MM.1S (cell line): ENCODE measurements around the gene CTNNA2.

Experiments used
- DNase-seq: peaks from one replicate; pipeline ENCODE4 v3.0.0-alpha.2; 2015
- H2AFZ ChIP-seq: fragments of 300-600 bp; sonication (generic); 2 replicates; pipeline ENCODE4 v1.6.0; 2016; ENCODE audit warnings: antibody characterized with exemption, low read length
- H3F3A ChIP-seq: fragments of 300-600 bp; sonication (generic); 2 replicates; pipeline ENCODE4 v1.6.1; 2016; ENCODE audit warnings: mild to moderate bottlenecking, antibody characterized with exemption, low read length, moderate library complexity, mixed read lengths; ENCODE audit not compliant: insufficient read depth
- H3K27ac ChIP-seq: fragments of 300-600 bp; sonication (generic); 2 replicates; pipeline ENCODE4 v1.5.1; 2016; ENCODE audit warnings: mild to moderate bottlenecking, low read length
- H3K27me3 ChIP-seq: fragments of 300-600 bp; sonication (generic); replicated peaks from 2 replicates; pipeline ENCODE4 v1.6.0; 2016; ENCODE audit warnings: low read length; ENCODE audit not compliant: insufficient read depth
- H3K36me3 ChIP-seq: fragments of 300-600 bp; sonication (generic); replicated peaks from 2 replicates; pipeline ENCODE4 v1.6.1; 2016; ENCODE audit warnings: mild to moderate bottlenecking, low read length, mixed read lengths; ENCODE audit not compliant: insufficient read depth
- H3K4me1 ChIP-seq: fragments of 300-600 bp; sonication (generic); 2 replicates; pipeline ENCODE4 v1.6.1; 2016; ENCODE audit warnings: low read length, mixed read lengths
- H3K4me2 ChIP-seq: fragments of 300-600 bp; sonication (generic); 2 replicates; pipeline ENCODE4 v1.6.0; 2016; ENCODE audit warnings: low read depth, low read length
- H3K4me3 ChIP-seq: fragments of 300-600 bp; sonication (generic); 2 replicates; pipeline ENCODE4 v1.5.1; 2016; ENCODE audit warnings: low read length, mixed read lengths
- H3K79me2 ChIP-seq: fragments of 300-600 bp; sonication (generic); 2 replicates; pipeline ENCODE4 v1.6.1; 2016; ENCODE audit warnings: mixed run types, low read length, mixed read lengths
- H3K9ac ChIP-seq: fragments of 300-600 bp; sonication (generic); 2 replicates; pipeline ENCODE4 v1.6.1; 2016; ENCODE audit warnings: low read length, mixed read lengths
- H3K9me2 ChIP-seq: fragments of 300-600 bp; sonication (generic); replicated peaks from 2 replicates; pipeline ENCODE4 v1.6.1; 2016; ENCODE audit warnings: mild to moderate bottlenecking, low read length, mixed read lengths; ENCODE audit not compliant: insufficient read depth
- H3K9me3 ChIP-seq: fragments of 300-600 bp; sonication (generic); replicated peaks from 2 replicates; pipeline ENCODE4 v1.6.1; 2016; ENCODE audit warnings: mild to moderate bottlenecking, low read length, mixed read lengths; ENCODE audit not compliant: insufficient read depth
- H4K20me1 ChIP-seq: fragments of 300-600 bp; sonication (generic); 2 replicates; pipeline ENCODE4 v1.6.1; 2016; ENCODE audit warnings: mild to moderate bottlenecking, low read length, moderate library complexity, mixed read lengths; ENCODE audit not compliant: insufficient read depth
- CTCF ChIP-seq: fragments of 300-600 bp; sonication (generic); IDR thresholded peaks from 2 replicates; pipeline ENCODE4 v1.5.1; 2016; ENCODE audit warnings: antibody characterized with exemption, low read length, mixed read lengths
- EZH2 ChIP-seq: fragments of 300-600 bp; sonication (generic); optimal IDR thresholded peaks from 2 replicates; pipeline ENCODE3; 2017; ENCODE audit warnings: low read depth, mild to moderate bottlenecking, antibody characterized with exemption, low read length, mixed read lengths
- EZH2phosphoT487 ChIP-seq: fragments of 300-600 bp; sonication (generic); IDR thresholded peaks from 2 replicates; pipeline ENCODE4 v1.6.1; 2018; ENCODE audit warnings: antibody characterized with exemption, low read length

The CTNNA2 gene

GRCh38 chr2:80288576-80288975 is 775.7 kb downstream of the CTNNA2 start:
- Histone ChIP-seq H4K20me1 (no peaks in the 10 kb centered on the region), H3K79me2 (no peaks in the 10 kb centered on the region), H3K4me3 (no peak overlapping the region), H3K27ac (no peak overlapping the region), H2AFZ (no peak overlapping the region), H3K4me1 (no peaks in the 10 kb centered on the region), H3K36me3 (no peaks in the 10 kb centered on the region), H3K4me2 (no peak overlapping the region), H3K27me3 (no peaks in the 10 kb centered on the region), H3K9me3 (no peaks in the 10 kb centered on the region), H3K9me2 (no peaks in the 10 kb centered on the region), H3K9ac (no peak overlapping the region), H3F3A (no peaks in the 10 kb centered on the region)
- TF ChIP-seq CTCF = no peak
- no peak for TF ChIP-seq EZH2
- TF ChIP-seq EZH2phosphoT487 = no peak
- no peak for DNase-seq

- H3F3A ChIP-seq = no peaks in the 10 kb centered on the region
- DNase-seq = no peak
- no peaks in the 10 kb centered on the region for H4K20me1 ChIP-seq
- no peak overlapping the region for H3K4me3 ChIP-seq
- no peak for TF ChIP-seq EZH2
- no peak for TF ChIP-seq CTCF
- no peak for TF ChIP-seq EZH2phosphoT487
- H3K36me3 ChIP-seq = no peaks in the 10 kb centered on the region
- no peak overlapping the region for H3K27ac ChIP-seq
- H3K4me2 ChIP-seq = no peak overlapping the region
- H2AFZ ChIP-seq = no peak overlapping the region
- no peak overlapping the region for H3K9ac ChIP-seq
- H3K4me1 ChIP-seq = no peaks in the 10 kb centered on the region
- no peaks in the 10 kb centered on the region for H3K79me2 ChIP-seq
- no peaks in the 10 kb centered on the region for H3K9me2 ChIP-seq
- no peaks in the 10 kb centered on the region for H3K27me3 ChIP-seq
- H3K9me3 ChIP-seq = no peaks in the 10 kb centered on the region
Observed at GRCh38 chr2:80291656-80292055, 778.8 kb downstream of the CTNNA2 start.

- Histone ChIP-seq H3K27ac (no peak overlapping the region), H3K4me2 (no peak overlapping the region), H3K9me2 (no peaks in the 10 kb centered on the region), H3K4me1 (no peaks in the 10 kb centered on the region), H3K79me2 (no peaks in the 10 kb centered on the region), H3K9ac (no peak overlapping the region), H3K27me3 (no peaks in the 10 kb centered on the region), H3K9me3 (no peaks in the 10 kb centered on the region), H3K4me3 (no peak overlapping the region), H2AFZ (no peak overlapping the region), H3K36me3 (no peaks in the 10 kb centered on the region), H3F3A (no peaks in the 10 kb centered on the region), H4K20me1 (no peaks in the 10 kb centered on the region)
- DNase-seq = no peak
- TF ChIP-seq CTCF (no peak), EZH2phosphoT487 (no peak), EZH2 (no peak)
Observed at GRCh38 chr2:80292474-80292873, 779.6 kb downstream of the CTNNA2 start.
